Keratinocyte (primary cell): ENCODE results near the gene SLC44A3.

Experiments
- EZH2 ChIP-seq: IDR thresholded peaks from one replicate; pipeline ENCODE4 v1.6.1; 2012; ENCODE audit warnings: inconsistent platforms, mild to moderate bottlenecking, low read length, moderate library complexity
- TF ChIP-seq, protein P1 (sequence below), 3 experiments: IDR thresholded peaks in 1 of 3; conservative IDR thresholded peaks in 1 of 3; optimal IDR thresholded peaks in 1 of 3; 2 replicates in 2 of 3; 3 replicates in 1 of 3; pipeline versions ENCODE3 to v1.5.1; 2011; ENCODE audit warnings: low read length in 3 of 3, mild to moderate bottlenecking in 3 of 3, moderate library complexity in 2 of 3, control low read depth in 1 of 3, inconsistent platforms in 1 of 3; ENCODE audit not compliant: insufficient read depth in 2 of 3; ENCODE audit errors: extremely low read depth in 1 of 3

DNA sequence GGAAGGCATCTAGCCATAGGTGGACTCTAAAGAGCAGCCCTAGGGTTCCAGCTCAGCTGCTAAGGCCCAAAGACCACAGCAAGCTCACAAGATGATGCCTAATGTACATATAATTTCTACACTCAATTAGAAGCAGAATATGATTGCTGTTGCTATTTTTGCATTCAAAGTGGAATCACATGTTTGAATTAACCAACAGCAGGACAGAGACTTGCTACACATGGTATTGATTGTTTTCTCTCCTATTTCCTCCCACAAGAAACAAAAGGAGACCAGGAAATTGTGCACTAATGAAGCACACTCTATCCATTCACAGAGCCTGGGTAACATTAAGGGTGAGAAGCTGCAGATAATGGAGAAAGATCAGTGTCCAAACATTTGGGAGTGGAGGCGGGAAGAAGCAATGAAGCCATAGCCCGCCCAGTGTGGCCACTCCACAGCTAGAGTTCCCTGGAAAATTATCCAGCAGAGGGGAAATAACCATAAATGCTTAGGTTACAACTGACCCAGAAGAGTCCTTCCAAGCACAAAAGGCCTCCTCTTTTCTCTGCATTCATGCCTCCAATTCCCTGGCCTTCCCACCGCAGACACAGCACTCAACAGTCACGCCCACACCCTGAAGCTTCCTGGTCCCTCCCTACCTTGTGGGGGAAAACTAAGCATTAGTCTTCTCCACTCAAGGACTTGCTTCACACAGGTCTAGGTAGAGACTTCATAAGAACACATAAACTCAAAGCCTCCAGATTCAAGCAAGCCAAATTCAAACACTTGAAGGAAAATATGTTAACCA, 99.3 kb downstream of the SLC44A3 start:
- TF ChIP-seq, protein P1, sequence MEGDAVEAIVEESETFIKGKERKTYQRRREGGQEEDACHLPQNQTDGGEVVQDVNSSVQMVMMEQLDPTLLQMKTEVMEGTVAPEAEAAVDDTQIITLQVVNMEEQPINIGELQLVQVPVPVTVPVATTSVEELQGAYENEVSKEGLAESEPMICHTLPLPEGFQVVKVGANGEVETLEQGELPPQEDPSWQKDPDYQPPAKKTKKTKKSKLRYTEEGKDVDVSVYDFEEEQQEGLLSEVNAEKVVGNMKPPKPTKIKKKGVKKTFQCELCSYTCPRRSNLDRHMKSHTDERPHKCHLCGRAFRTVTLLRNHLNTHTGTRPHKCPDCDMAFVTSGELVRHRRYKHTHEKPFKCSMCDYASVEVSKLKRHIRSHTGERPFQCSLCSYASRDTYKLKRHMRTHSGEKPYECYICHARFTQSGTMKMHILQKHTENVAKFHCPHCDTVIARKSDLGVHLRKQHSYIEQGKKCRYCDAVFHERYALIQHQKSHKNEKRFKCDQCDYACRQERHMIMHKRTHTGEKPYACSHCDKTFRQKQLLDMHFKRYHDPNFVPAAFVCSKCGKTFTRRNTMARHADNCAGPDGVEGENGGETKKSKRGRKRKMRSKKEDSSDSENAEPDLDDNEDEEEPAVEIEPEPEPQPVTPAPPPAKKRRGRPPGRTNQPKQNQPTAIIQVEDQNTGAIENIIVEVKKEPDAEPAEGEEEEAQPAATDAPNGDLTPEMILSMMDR (optimal IDR thresholded peaks at IDR 0.05 in 1 of 3, IDR thresholded peaks at IDR 0.05 in 1 of 3, conservative IDR thresholded peaks at IDR 0.05 in 1 of 3; ENCODE audit: extremely low read depth in 1 of 3, insufficient read depth in 2 of 3, low read length in 3 of 3): no peak
- no peak for TF ChIP-seq EZH2
